SK-N-SH (cell line): ENCODE measurements around the gene TSPAN13. TPM values are rescaled to one million over a fixed set of nuclear protein-coding genes. Genes with fewer than 3 reads are reported as not detected.

Experiments used
- CTCF ChIA-PET: fragments of 300-600, 350-600 bp; formaldehyde crosslinking; extraction: SDS; loops from one replicate; lab custom pipeline; 2021; lab: Yijun Ruan, JAX
- POLR2A ChIA-PET: fragments of 350-600 bp; sonication (Branson Sonifier 250); formaldehyde crosslinking; extraction: SDS; loops from one replicate; lab custom pipeline; 2020; ENCODE audit warnings: antibody characterized with exemption, inconsistent platforms; lab: Yijun Ruan, JAX
- DNase-seq: peaks from one replicate; pipeline ENCODE4 v3.0.0; 2012
- H2AFZ ChIP-seq: fragments of 200-600 bp; sonication (generic); 2 replicates; pipeline ENCODE4 v1.8.1; 2016; ENCODE audit warnings: antibody characterized with exemption, mild to moderate bottlenecking, low read depth
- H3F3A ChIP-seq: fragments of 200-600 bp; sonication (generic); replicated peaks from 2 replicates; pipeline ENCODE3; 2016; ENCODE audit warnings: antibody characterized with exemption, mild to moderate bottlenecking; ENCODE audit not compliant: insufficient read depth
- H3K27ac ChIP-seq, 2 experiments: fragments of 200-500 bp in 1 of 2; fragments of 200-600 bp in 1 of 2; sonication (Bioruptor generic) in 1 of 2; sonication (generic), shearing (Covaris generic) in 1 of 2; 2 replicates each; pipeline versions ENCODE4 v1.5.1 to v1.6.1; 2014 to 2016; ENCODE audit warnings: low read depth in 2 of 2, inconsistent platforms in 1 of 2, low read length in 1 of 2, mild to moderate bottlenecking in 1 of 2, mixed read lengths in 1 of 2
- H3K27me3 ChIP-seq: fragments of 200-600 bp; sonication (generic), shearing (Covaris generic); 2 replicates; pipeline ENCODE4 v1.6.1; 2016; ENCODE audit warnings: mixed run types; ENCODE audit not compliant: insufficient read depth
- H3K36me3 ChIP-seq, 2 experiments: fragments of 200-500 bp in 1 of 2; fragments of 200-600 bp in 1 of 2; sonication (Bioruptor generic) in 1 of 2; sonication (generic) in 1 of 2; replicated peaks in 1 of 2; 2 replicates each; pipeline versions ENCODE3 to v1.5.1; 2014 to 2016; ENCODE audit warnings: low read length in 1 of 2, mild to moderate bottlenecking in 1 of 2; ENCODE audit not compliant: insufficient read depth in 2 of 2, control insufficient read depth in 1 of 2
- H3K4me1 ChIP-seq, 2 experiments: fragments of 200-500 bp in 1 of 2; fragments of 200-600 bp in 1 of 2; sonication (Bioruptor generic) in 1 of 2; sonication (generic), shearing (Covaris generic) in 1 of 2; 2 replicates each; pipeline versions ENCODE4 v1.5.1 to v1.6.1; 2014 to 2016; ENCODE audit warnings: low read depth in 1 of 2, low read length in 1 of 2, mixed run types in 1 of 2; ENCODE audit not compliant: insufficient read depth in 2 of 2, control insufficient read depth in 1 of 2
- H3K4me2 ChIP-seq: fragments of 200-600 bp; sonication (generic), shearing (Covaris generic); 2 replicates; pipeline ENCODE4 v1.6.1; 2017; ENCODE audit warnings: mixed run types
- H3K4me3 ChIP-seq, 2 experiments: fragments of 200-500 bp in 1 of 2; fragments of 200-600 bp in 1 of 2; sonication (Bioruptor generic) in 1 of 2; sonication (generic), shearing (Covaris generic) in 1 of 2; 2 replicates each; pipeline versions ENCODE4 v1.5.1 to v1.8.1; 2014 to 2016; ENCODE audit warnings: low read depth in 2 of 2, inconsistent platforms in 1 of 2, low read length in 1 of 2, mild to moderate bottlenecking in 1 of 2, mixed read lengths in 1 of 2, moderate library complexity in 1 of 2
- H3K79me2 ChIP-seq: fragments of 200-600 bp; sonication (generic); 2 replicates; pipeline ENCODE4 v1.8.1; 2017; ENCODE audit warnings: mild to moderate bottlenecking; ENCODE audit not compliant: insufficient read depth
- H3K9ac ChIP-seq: fragments of 200-600 bp; sonication (generic); 2 replicates; pipeline ENCODE4 v1.6.1; 2017; ENCODE audit warnings: mixed run types
- H3K9me2 ChIP-seq: fragments of 200-600 bp; sonication (generic); 2 replicates; pipeline ENCODE4 v1.6.1; 2017; ENCODE audit warnings: mixed run types
- H3K9me3 ChIP-seq: fragments of 200-600 bp; sonication (generic); 2 replicates; pipeline ENCODE4 v1.6.1; 2017; ENCODE audit warnings: mixed run types, mild to moderate bottlenecking, moderate library complexity
- H4K20me1 ChIP-seq: fragments of 200-600 bp; sonication (generic); 2 replicates; pipeline ENCODE4 v1.6.1; 2017; ENCODE audit warnings: mild to moderate bottlenecking, mixed run types; ENCODE audit not compliant: insufficient read depth
- CHD2 ChIP-seq: fragments of 150-350 bp; IDR thresholded peaks from 2 replicates; pipeline ENCODE4 v1.6.1; 2018; ENCODE audit warnings: low read length; ENCODE audit not compliant: partially characterized antibody
- EP300 ChIP-seq, 2 experiments: IDR thresholded peaks; 2 replicates each; pipeline versions ENCODE4 v1.4.0 to v1.6.1; 2012; ENCODE audit warnings: borderline replicate concordance in 1 of 2, low read depth in 1 of 2, low read length in 1 of 2
- EZH2phosphoT487 ChIP-seq: fragments of 200-600 bp; sonication (generic); IDR thresholded peaks from 2 replicates; pipeline ENCODE4 v1.6.1; 2017; ENCODE audit warnings: low read depth, mixed run types, mild to moderate bottlenecking, antibody characterized with exemption, moderate library complexity, borderline replicate concordance
- FOSL2 ChIP-seq: IDR thresholded peaks from 2 replicates; pipeline ENCODE4 v1.4.0; 2012; ENCODE audit warnings: low read depth, mild to moderate bottlenecking, moderate library complexity, borderline replicate concordance
- GABPA ChIP-seq: IDR thresholded peaks from 2 replicates; pipeline ENCODE4 v1.4.0; 2012; ENCODE audit warnings: low read depth, mild to moderate bottlenecking
- GATA2 ChIP-seq: sonication (generic); formaldehyde crosslinking; IDR thresholded peaks from 2 replicates; pipeline ENCODE4 v1.5.0; 2020; ENCODE audit warnings: mild to moderate bottlenecking, missing genetic modification reagents
- MEF2A ChIP-seq: IDR thresholded peaks from 2 replicates; pipeline ENCODE4 v1.4.0; 2012; ENCODE audit warnings: low read depth, borderline replicate concordance
- RCOR1 ChIP-seq: fragments of 150-350 bp; IDR thresholded peaks from 2 replicates; pipeline ENCODE4 v1.6.1; 2017; ENCODE audit warnings: antibody characterized with exemption, low read length
- REST ChIP-seq: IDR thresholded peaks from 2 replicates; pipeline ENCODE4 v1.6.1; 2012; ENCODE audit warnings: mild to moderate bottlenecking, low read depth, low read length, moderate library complexity
- RFX5 ChIP-seq: IDR thresholded peaks from 2 replicates; pipeline ENCODE4 v1.6.1; 2012; ENCODE audit warnings: mild to moderate bottlenecking, improper control_type of control experiment, low read length
- RXRA ChIP-seq: IDR thresholded peaks from 2 replicates; pipeline ENCODE4 v1.4.0; 2012; ENCODE audit warnings: low read depth, mild to moderate bottlenecking, borderline replicate concordance
- TAF1 ChIP-seq: IDR thresholded peaks from 2 replicates; pipeline ENCODE4 v1.6.1; 2012; ENCODE audit warnings: low read depth, mild to moderate bottlenecking, low read length, moderate library complexity, borderline replicate concordance
- YY1 ChIP-seq: IDR thresholded peaks from 2 replicates; pipeline ENCODE4 v1.4.0; 2012; ENCODE audit warnings: low read depth, mild to moderate bottlenecking
- WGBS: methylation state at CpG from one replicate; pipeline ENCODE4 v1.1.6; 2017; ENCODE audit warnings: low lambda C conversion rate; 5-methylcytosine and 5-hydroxymethylcytosine counted together
- polyA plus RNA-seq, 3 experiments: library from polyadenylated mRNA; depleted of rRNA; stranded (reverse); fragments of >200 nt; gene quantifications; 2 replicates each; pipeline ENCODE4 v1.2.3, GENCODE V29; 2012
- TF ChIP-seq, protein P1 (sequence below): fragments of 150-350 bp; IDR thresholded peaks from 2 replicates; pipeline ENCODE4 v1.6.1; 2017; ENCODE audit warnings: antibody characterized with exemption, low read length, low read depth, borderline replicate concordance
- TF ChIP-seq, protein P2 (sequence below): IDR thresholded peaks from 2 replicates; pipeline ENCODE4 v1.4.0; 2012; ENCODE audit warnings: low read depth, borderline replicate concordance
- TF ChIP-seq, protein P3 (sequence below): IDR thresholded peaks from 2 replicates; pipeline ENCODE4 v1.4.0; 2012; ENCODE audit warnings: low read depth, borderline replicate concordance

TSPAN13 gene
- polyA plus RNA-seq, 1 of the 3 experiments (the other 2 are of a cell fraction) = 0.26 TPM

GRCh38 chr7:16712916-16713315, 40.6 kb upstream of the TSPAN13 start:
- Histone ChIP-seq H3K4me3 (no peak overlapping the region), H3K27ac (no peak overlapping the region), H3K9ac (no peak overlapping the region), H2AFZ (no peak overlapping the region), H3F3A (peaks cover 12% of the 10 kb centered on the region), H3K36me3 (no peaks in the 10 kb centered on the region), H3K27me3 (no peaks in the 10 kb centered on the region), H3K4me2 (no peak overlapping the region), H3K9me3 (no peaks in the 10 kb centered on the region), H4K20me1 (no peaks in the 10 kb centered on the region), H3K4me1 (peaks cover 0 to 25% of the 10 kb centered on the region in 2 experiments; a peak in 2 of 4 replicates), H3K9me2 (no peaks in the 10 kb centered on the region), H3K79me2 (no peaks in the 10 kb centered on the region)
- POLR2A ChIA-PET = no interaction called here
- CTCF ChIA-PET = no interaction called here
- WGBS = 85% methylated on average over 4 of the region's 4 CpGs
- no peak for TF ChIP-seq GABPA
- TF ChIP-seq, protein P1, sequence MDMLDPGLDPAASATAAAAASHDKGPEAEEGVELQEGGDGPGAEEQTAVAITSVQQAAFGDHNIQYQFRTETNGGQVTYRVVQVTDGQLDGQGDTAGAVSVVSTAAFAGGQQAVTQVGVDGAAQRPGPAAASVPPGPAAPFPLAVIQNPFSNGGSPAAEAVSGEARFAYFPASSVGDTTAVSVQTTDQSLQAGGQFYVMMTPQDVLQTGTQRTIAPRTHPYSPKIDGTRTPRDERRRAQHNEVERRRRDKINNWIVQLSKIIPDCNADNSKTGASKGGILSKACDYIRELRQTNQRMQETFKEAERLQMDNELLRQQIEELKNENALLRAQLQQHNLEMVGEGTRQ = no peak
- TF ChIP-seq EZH2phosphoT487 = no peak
- TF ChIP-seq MEF2A = no peak
- DNase-seq = no peak

DNA sequence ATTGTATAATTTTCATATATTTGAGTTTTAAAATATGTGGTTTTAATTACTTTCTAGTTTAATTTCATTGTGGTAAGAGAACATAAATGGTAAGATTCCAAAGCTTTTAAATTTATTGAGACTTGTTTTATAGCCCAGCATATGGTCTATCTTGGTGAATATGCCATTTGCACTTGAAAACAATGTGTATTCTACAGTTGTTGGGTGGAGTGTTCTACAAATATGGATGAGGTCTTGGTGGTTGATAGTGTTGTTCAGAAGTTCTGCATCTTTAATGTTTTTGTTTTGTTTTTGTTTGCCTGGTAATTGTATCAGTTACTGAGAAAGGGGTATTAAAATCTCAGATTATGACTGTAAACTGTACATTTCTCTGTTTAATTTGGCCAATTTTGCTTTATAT, 37.6 kb upstream of the TSPAN13 start:
- H2AFZ ChIP-seq = no peak overlapping the region
- CTCF ChIA-PET = interaction anchor here (0.9 to 1.6 kb wide), 2 partner anchors 13 to 20 kb away, joined by 3 to 9 read pairs; no protein-coding TSS in a partner anchor
- POLR2A ChIA-PET = no interaction called here
- no peak for DNase-seq
- H3K27ac ChIP-seq = no peak overlapping the region
- peaks cover 5% of the 10 kb centered on the region for H3F3A ChIP-seq
- H3K4me1 ChIP-seq = peaks cover 0 to 12% of the 10 kb centered on the region in 2 experiments; a peak in 2 of 4 replicates
- H3K4me2 ChIP-seq = no peak overlapping the region
- no peak overlapping the region for H3K4me3 ChIP-seq
- H3K36me3 ChIP-seq = no peaks in the 10 kb centered on the region
- TF ChIP-seq, protein P1 = no peak
- TF ChIP-seq EP300 (IDR thresholded peaks at IDR 0.05; ENCODE audit: borderline replicate concordance in 1 of 2, low read depth in 1 of 2, low read length in 1 of 2) (no peak), MEF2A (no peak), REST (no peak), EZH2phosphoT487 (no peak), RFX5 (no peak), CHD2 (no peak), TAF1 (no peak), RXRA (no peak), GATA2 (CRISPR knock-in tag) (no peak), FOSL2 (no peak), YY1 (no peak), RCOR1 (no peak)
- TF ChIP-seq, protein P2, sequence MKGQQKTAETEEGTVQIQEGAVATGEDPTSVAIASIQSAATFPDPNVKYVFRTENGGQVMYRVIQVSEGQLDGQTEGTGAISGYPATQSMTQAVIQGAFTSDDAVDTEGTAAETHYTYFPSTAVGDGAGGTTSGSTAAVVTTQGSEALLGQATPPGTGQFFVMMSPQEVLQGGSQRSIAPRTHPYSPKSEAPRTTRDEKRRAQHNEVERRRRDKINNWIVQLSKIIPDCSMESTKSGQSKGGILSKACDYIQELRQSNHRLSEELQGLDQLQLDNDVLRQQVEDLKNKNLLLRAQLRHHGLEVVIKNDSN = no peak
- TF ChIP-seq, protein P3, sequence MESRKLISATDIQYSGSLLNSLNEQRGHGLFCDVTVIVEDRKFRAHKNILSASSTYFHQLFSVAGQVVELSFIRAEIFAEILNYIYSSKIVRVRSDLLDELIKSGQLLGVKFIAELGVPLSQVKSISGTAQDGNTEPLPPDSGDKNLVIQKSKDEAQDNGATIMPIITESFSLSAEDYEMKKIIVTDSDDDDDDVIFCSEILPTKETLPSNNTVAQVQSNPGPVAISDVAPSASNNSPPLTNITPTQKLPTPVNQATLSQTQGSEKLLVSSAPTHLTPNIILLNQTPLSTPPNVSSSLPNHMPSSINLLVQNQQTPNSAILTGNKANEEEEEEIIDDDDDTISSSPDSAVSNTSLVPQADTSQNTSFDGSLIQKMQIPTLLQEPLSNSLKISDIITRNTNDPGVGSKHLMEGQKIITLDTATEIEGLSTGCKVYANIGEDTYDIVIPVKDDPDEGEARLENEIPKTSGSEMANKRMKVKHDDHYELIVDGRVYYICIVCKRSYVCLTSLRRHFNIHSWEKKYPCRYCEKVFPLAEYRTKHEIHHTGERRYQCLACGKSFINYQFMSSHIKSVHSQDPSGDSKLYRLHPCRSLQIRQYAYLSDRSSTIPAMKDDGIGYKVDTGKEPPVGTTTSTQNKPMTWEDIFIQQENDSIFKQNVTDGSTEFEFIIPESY = no peak
- H4K20me1 ChIP-seq = no peaks in the 10 kb centered on the region
- H3K9ac ChIP-seq = no peak overlapping the region
- no peaks in the 10 kb centered on the region for H3K9me2 ChIP-seq
- H3K9me3 ChIP-seq = no peaks in the 10 kb centered on the region
- no peaks in the 10 kb centered on the region for H3K79me2 ChIP-seq
- H3K27me3 ChIP-seq = no peaks in the 10 kb centered on the region
